Ramos (cell line): ENCODE results near the gene GSTA5.
"Not testable (repeated sequence)": the region's sequence is repeated elsewhere in the genome, so short reads cannot be mapped to it uniquely, and the experiment has no call there.

Experiments
- in situ Hi-C: fragments of 300-500 bp; cut with MboI; formaldehyde crosslinking; loops from one replicate; pipeline ENCODE4 v1.14.3; 2022; ENCODE audit warnings: low sequenced_read_pairs; ENCODE audit not compliant: unreplicated experiment

GSTA5 gene

DNA sequence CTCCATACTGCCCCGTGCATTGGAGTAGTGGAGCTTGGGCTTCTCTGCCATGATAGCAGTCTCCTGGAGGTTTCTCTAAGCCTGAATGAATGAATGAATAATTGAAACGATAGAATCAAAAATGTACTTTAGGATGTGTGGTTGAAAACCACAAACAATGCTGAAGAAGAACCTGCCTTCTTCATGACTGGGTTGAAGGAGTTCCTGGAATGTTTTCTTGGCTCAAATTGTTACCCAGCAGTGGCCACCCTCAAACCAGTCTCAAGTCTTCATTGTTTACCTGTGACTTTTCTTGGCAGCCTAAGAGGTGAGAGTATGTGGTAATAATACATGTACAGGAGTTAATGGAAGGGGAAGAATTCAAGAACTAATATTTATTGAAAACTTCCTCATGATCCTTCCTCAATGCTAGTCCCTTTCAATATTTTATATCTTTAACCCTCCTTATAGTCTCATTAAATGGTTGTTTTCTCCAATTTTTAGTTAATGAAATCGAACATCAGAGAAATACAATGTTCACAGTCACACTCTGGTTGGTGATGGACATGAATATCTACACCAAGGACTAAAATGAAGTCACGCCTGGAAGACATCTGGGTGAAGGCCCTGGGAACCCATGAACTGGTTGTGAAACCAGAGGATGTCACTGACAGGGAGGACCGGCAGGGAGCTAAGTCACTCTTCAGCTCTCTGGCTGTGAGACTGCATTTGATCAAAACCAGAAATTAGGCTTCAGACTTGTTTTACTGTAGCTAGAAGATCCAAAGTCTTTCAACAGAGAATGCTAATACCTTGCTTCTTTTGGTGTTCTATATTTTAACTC lies at the start of gene GSTA5:
Gene GSTA5 (minus strand): TSS at position 51 of the 823 bp plus-strand sequence.
- in situ Hi-C loops, result no loop called here

DNA sequence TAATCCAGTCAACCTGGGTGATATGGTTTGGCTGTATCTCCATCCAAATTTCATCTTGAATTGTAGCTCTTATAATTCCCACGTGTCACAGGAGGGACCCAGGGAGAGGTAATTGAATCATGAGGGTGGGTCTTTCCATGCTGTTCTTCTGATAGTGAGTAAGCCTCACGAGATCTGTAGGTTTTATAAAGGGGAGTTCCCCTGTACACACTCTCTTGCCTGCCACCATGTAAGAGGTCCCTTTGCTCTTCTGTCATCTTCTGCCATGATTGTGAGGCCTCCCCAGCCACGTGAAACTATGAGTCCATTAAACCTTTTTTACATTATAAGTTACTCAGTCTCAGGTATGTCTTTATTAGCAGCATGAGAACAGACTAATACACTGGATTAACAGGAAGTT lies 49.4 kb upstream of the GSTA5 start:
- in situ Hi-C loops, result no loop called here

DNA sequence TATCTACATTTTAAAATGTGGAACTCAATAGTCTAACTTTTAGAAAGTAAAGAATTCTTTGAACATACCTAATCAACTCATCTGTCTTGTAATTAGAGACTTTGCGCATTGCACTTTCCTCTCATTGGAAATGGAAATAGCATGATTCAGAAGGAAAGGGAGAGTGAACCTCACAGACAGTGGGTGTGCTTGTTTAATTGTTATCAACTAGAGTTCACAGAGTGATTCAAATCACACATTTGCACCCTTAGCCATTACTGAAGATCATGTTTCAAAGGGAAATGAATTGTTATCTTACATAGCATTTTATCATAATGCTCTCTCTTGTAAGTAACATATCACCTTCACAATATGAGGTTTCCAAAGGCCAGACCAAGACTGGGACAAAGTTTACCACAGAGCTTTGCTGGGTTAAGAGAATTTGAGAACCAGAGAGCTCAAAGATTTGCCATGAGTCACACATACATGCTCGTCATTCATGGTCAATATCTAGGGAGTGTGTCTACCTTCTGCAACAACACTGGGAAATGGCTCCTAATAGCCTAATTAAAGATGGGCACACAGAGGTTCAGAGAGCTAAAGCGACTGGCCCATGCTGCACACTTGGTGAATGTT lies 47.4 kb upstream of the GSTA5 start:
- in situ Hi-C loops, result no loop called here

DNA sequence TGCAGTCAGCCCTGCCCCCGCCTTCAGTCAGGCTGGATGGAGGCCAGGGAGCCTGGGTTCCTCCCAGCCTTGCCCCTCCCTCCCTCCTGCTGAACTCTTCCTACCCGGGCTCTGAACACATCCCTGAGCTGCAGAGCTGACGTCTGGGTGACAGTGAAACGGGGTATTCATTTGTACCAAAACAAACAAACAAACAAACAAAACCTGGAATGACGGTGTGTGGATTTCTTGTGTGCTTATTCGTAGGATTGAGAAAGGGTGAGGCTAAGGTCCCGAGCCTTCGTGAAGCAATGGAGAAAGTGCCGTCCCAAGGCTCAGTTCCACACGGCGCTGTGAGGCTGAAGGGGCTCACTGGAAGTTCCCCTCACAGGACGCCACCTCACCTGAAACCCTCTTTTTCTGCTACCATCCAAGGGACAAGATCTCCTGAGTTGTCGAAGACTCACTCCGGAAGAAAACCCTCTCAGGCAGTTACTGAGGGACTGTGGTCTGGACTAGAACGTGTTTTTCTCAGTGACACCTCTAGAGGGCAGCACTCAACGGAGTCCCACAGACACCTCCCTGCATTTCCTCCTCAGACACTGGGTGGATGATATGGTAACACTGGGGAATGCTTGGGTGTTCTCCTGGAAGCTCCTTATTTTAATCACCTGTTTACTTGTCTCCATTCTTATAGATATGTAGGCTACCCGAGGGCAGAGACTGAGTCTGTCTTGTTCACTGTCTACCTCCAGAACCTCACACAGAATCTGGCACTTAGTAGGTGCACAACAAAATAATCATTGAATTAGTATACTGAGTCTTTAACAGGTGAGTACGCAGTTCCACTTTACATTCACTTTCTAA lies 41.6 kb upstream of the GSTA5 start:
- in situ Hi-C loops, result no loop called here

DNA sequence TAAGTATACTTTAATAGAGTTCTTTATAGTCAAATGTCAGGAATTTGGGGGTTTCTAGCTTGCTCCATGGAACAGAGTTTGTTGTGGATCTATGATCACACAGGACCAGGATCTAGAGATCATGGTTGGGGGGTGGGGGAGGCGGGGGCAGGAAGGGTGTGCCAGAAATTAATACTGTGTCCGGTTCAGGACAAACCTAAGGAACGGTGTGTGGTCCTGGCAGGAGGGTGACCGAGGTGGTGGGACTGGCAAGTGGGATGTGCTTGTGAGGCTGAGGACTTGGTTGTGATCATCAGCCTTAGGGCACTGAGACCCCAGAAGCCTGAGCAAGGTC lies 41.0 kb upstream of the GSTA5 start:
- in situ Hi-C loops, result no loop called here

DNA sequence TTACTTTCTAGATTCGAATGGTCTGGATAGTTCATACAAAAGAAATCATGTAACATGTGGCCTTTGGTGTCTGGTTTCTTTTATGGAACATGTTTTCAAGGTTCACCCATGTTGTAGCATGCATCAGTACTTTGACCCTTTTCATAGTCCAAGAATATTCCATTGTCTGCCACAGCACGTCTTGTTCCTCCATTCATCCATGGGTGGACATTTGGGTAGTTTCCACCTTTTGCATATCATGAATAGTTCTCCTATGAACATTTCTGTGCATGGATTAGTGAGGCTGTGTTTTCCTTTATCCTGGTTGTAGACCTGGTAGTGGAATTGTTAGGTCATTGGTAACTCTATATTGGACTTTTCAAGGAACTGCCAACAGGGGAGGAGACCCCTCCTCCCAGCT lies 37.2 kb upstream of the GSTA5 start:
- in situ Hi-C loops, result no loop called here

DNA sequence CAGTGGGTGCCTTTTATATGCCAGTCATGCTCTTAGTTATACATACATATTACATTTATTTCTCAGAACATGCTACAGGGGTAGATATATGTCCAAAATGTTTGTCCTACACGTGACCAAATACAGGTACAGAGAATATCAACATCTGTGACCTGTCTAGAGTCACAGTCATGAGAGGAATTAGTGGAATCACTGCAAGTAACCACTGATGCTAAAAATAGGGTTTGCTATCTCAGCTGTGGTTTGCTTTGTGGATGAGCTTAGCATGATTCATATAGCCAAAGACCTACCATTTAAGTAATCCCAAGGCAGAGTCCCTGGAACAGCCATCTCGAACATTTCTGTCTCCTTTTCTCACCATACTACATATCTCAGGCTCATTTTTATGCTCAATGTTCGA lies 36.6 kb upstream of the GSTA5 start:
- in situ Hi-C loops, result no loop called here

DNA sequence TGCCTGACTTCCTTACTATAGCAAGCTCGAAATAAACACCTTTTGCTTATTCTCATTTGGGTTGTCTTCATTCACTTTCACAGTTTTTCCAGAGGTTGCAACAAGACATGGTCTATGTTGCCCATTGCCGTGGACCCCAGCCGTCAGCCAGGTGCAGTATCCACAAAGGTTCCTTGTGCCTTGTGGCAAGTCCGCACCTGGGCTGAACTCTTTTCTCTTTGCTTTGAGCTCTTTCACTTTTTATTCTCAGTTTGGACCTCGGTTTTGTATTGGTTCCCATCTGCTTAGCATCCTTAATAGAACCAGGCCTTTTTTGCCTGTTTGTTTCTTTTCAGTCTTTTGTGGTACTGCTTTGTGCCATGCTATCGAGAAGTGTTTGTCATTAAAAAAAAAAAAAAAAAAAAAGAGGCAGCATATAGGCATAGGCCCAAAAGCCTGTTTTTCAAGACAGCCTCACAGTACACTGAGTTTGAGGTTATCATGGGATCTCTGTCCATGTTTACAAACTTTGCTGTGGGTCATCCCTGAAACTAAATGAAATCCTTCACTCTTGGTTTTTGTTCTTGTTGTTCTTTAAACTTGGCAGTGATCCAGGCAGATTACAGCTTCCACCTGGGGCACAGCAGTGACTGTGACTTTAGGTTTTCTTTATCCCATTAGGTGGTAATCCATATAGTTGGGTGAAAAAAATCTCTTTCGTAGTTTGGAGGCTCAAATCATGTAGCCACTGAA lies 35.6 kb upstream of the GSTA5 start:
- in situ Hi-C loops, result no loop called here

DNA sequence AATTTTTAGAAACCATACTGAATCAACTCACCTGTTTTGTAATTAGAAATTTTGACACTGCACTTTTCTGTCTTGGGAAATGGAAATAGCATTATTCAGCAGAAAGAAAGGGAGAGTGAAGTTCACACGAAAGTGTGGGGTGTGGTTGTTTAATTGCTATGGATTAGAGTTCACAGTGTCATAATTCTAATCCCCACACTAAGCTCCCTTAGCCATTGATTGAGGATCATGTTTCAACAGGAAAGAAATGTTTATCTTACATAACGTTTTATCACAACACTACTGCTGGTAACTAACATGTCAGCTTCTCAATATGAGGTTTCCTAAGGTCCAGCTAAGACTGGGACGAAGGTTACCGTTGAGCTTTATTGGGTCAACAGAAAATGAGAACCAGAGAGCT lies 31.4 kb upstream of the GSTA5 start:
- in situ Hi-C loops, result no loop called here

DNA sequence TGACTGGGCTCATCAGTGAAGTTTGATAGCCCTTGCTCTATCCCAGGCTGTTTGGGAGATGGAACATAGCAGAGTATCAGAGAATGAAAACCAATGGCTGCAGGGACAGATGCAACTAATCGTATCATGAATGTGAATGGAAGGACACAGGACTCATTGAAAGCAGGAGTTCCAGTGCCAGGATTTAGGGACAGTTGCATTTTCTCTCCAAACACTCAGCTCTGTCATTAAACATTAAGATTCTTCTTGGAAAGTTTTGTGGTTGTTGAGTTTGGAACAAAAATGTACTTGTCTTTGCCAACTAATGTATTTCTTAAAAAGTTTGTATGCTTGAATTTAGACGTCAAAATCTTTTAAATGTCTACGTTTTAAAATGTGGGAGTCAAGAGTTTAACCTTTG lies 31.0 kb upstream of the GSTA5 start:
- in situ Hi-C loops, result no loop called here

DNA sequence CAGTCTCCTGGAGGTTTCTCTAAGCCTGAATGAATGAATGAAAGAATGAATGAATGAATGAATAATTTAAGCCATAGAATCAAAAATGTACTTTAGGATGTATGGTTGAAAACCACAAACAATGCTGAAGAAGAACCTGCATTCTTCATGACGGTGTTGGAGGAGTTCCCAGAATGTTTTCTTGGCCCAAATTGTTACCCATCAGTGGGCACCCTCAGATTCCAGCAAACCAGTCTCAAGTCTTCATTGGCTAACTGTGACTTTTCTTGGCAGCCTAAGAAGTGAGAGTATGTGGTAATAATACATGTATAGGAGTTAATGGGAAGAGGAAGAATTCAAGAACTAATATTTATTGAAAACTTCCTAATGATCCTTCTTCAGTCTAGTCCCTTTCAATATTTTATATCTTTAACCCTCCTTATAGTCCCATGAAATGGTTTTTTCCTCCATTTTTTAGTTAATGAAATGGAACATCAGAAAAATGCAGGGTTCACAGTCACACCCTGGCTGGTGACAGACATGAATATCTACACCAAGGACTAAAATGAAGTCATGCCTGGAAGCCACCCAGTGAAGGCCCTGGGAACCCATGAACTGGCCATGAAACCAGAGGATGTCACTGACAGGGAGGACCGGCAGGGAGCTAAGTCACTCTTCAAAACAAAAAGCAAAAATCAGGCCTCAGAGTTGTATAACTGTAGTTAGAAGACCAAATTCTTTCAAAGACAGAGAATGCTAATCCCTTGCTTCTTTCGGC lies 29.9 kb upstream of the GSTA5 start:
- in situ Hi-C loops, result not testable (repeated sequence)

DNA sequence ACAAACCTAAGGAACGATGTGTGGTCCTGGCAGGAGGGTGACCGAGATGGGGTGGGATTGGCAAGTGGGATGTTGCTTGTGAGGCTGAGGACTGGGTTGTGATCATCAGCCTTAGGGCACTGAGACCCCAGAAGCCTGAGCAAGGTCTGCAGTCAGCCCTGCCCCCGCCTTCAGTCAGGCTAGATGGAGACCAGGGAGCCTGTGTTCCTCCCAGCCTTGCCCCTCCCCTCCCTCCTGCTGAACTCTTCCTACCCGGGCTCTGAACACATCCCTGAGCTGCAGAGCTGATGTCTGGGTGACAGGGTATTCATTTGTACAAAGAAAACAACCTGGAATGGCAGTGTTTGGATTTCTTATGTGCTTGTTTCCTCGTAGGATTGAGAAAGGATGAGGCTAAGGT lies 28.3 kb upstream of the GSTA5 start:
- in situ Hi-C loops, result not testable (repeated sequence)

DNA sequence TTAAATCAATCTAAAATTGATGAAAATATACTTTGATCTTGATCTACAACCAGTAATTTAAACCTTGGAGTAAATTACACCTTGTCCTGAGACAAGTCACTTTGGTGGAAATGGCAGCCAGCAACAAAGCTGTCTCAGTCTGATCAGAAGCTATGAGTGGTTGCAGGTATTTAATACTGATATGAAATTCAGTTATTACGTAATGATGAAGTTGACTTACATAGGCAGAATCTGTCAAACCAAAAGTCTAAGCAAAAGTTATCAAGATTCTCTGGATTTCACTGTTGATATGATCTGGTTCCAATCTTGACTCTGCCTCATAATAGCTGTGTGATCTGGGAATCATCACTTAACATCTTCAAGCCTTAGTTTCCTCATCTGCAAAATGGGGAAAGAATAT lies 27.6 kb upstream of the GSTA5 start:
- in situ Hi-C loops, result no loop called here

DNA sequence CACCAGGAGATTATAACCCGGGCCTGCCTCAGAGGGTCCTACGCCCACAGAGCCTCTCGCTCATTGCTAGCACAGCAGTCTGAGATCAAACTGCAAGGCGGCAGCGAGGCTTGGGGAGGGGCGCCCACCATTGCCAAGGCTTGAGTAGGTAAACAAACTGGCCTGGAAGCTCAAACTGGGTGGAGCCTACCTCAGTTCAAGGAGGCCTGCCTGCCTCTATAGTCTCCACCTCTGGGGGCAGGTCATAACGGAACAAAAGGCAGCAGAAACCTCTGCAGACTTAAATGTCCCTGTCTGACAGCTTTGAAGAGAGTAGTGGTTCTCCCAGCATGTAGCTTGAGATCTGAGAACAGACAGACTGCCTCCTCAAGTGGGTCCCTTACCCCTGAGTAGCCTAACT lies 20.5 kb upstream of the GSTA5 start:
- in situ Hi-C loops, result not testable (repeated sequence)

DNA sequence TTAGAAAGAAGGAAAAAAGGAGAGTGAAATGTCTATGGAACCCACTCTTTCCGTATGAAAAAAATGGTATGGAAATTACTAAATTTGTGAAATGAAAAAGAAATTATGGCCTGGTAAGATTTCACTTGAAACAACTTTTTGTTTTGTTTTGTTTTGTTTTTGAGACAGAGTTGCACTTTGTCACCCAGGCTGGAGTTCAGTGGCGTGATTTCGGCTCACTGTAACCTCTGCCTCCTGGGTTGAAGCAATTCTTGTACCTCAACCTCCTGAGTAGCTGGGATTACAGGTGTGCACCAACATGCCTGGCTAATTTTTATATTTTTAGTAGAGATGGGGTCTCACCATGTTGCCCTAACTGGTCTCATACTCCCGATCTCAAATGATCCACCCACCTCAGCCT lies 17.8 kb upstream of the GSTA5 start:
- in situ Hi-C loops, result no loop called here

DNA sequence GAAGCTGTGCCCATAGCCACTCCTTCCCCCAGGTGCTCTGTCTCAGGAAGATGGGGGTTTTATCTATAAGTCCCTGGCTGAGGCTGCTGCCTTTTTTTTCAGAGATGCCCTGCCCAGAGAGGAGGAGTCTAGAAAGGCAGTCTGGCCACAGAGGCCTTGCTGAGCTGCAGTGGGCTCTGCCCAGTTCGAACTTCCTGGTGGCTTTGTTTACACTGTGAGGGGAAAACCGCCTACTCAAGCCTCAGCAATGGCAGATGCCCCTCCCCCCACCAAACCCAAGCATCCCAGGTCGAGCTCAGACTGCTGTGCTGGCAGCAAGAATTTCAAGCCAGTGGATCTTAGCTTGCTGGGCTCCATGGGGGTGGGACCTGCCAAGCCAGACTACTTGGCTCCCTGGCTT lies 15.5 kb upstream of the GSTA5 start:
- in situ Hi-C loops, result not testable (repeated sequence)

DNA sequence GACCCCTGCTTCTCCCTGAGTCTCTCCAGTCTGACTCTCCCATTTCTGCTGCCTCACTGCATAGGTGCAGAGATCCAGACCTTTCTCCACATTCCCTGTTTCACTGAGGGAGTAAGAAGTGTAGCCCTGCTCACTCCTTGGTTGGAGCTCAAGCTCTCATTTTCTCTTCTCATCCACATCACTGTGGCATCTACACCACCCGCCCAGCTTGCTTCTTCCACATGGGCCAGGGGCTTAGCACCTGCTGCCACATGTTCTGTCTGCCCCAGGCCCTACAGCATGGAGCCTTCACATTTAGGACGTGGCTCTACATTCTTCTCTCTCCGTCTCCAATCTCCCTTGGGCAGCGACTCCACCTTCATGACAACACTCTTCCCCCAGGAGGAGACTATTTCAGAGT lies 8.5 kb upstream of the GSTA5 start:
- in situ Hi-C loops, result no loop called here

DNA sequence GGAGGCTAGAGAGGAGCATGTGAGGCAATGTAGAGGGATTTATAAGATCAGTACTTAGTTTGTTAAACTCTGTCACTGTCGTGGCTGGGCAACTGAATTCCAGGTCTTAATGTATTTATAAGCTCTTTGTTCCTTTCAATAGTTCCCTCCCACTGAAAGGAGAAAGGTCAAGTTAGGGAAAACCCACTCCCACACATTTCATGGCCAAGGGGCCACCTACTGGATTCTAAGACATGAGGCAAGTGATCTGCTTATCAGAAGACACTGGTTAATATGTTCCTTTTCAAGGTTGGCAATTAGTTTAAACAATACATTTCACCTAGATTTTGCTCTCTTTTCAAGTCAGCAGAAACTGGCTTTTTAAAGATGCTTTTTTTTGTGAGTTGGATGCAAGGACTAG lies 5.4 kb upstream of the GSTA5 start:
- in situ Hi-C loops, result no loop called here

DNA sequence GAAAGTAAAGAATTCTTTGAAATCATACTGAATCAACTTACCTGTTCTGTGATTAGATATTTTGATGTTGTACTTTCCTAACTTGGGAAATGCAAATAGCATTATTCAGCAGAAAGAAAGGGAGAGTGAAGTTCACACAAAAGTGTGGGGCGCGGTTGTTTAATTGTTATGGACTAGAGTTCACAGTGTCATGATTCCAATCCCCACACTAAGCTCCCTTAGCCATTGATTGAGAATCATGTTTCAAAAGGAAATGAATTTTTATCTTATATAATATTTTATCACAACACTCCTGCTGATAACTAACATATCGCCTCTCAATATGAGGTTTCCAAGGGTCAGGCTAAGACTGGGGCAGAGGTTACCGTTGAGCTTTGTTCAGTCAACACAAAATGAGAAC lies 3.0 kb upstream of the GSTA5 start:
- in situ Hi-C loops, result no loop called here
